Measurements from ENCODE around the gene ANKRD33.

- TF ChIP-seq CTCF (IDR thresholded peaks at IDR 0.05) = no peak
- no peak for TF ChIP-seq TCF12 (IDR thresholded peaks at IDR 0.05)
- TF ChIP-seq TAF1 (IDR thresholded peaks at IDR 0.05; ENCODE audit: borderline replicate concordance, low read depth, low read length) = no peak
- no peak for TF ChIP-seq REST (IDR thresholded peaks at IDR 0.05; ENCODE audit: low read depth, low read length)
- peak; percentile 38; the same call in 1 of the 2 replicates for TF ChIP-seq MXI1 (IDR thresholded peaks at IDR 0.05; ENCODE audit: low read depth, low read length)
- no peak for TF ChIP-seq JUND (IDR thresholded peaks at IDR 0.05)
- TF ChIP-seq USF1 (IDR thresholded peaks at IDR 0.05; ENCODE audit: borderline replicate concordance, low read depth) = no peak
- TF ChIP-seq FOXJ3 (CRISPR knock-in tag; IDR thresholded peaks at IDR 0.05) = no peak
- TF ChIP-seq RCOR1 (IDR thresholded peaks at IDR 0.05; ENCODE audit: low read length) = 0 out of 2 replicates have a peak, but pooled peaks have one; percentile 18
- peak; percentile 95 for TF ChIP-seq GATA2 (CRISPR knock-in tag; IDR thresholded peaks at IDR 0.05)
- TF ChIP-seq ELF1 (IDR thresholded peaks at IDR 0.05) = no peak
- TF ChIP-seq EZH2phosphoT487 (IDR thresholded peaks at IDR 0.05; ENCODE audit: borderline replicate concordance, low read depth) = no peak
- no peak for TF ChIP-seq SIN3A (IDR thresholded peaks at IDR 0.05; ENCODE audit: borderline replicate concordance, low read depth, low read length)
Measured at GRCh38 chr12:51932218-51933076, 44.5 kb downstream of the ANKRD33 start.

Measured in SK-N-SH (cell line).